HG03558 (cell line): Measurements from ENCODE around the gene TANGO2.
"Not testable (repeated sequence)": the region's sequence is repeated elsewhere in the genome, so short reads cannot be mapped to it uniquely, and the experiment has no call there.

ENCODE experiments used
- ATAC-seq: cut with Tn5 transposase; IDR thresholded peaks from one replicate; pipeline ENCODE4 v1.9.1; 2021; ENCODE audit warnings: moderate number of reproducible peaks; ENCODE audit not compliant: unreplicated experiment; ENCODE audit errors: extremely low read depth

Gene TANGO2

DNA sequence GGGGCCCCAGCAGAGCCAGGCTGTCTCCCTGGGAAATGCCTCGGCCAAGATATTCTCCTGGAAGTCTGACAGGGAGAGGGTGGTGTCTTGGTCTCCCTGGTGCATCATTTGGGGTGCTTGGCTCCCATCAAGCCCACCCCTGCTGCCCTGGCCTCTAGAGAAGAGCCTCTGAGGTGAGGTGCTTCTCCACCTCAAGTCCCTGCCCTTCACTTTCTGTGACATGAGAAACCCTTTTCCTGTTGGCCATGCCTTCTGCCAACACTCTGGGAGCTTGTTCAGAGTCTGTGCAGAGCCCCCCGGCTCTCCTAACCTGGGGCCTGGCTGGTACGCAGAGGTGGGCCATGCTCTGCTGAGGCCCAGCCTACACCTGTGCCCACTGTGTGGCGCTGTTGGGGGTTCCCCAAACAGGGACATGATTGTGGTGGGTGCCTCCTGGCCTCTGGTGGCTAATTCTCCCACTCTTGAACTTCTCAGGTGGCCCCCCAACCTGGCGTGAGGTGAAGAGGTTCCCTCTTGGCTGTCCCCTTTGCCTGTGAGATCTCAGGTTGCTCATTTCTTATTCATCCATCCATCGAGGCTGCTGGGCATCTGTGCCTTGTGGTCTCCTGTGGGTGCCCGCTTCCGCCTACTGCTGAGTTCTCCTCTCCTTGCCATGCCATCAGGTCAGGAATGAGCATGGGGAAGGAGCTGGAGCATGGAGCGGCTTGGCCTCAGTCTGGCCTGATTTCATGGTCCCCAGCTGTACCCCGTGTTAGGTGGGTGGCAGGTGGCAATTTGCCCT, 40.0 kb downstream of the TANGO2 start:
- ATAC-seq: no peak

DNA sequence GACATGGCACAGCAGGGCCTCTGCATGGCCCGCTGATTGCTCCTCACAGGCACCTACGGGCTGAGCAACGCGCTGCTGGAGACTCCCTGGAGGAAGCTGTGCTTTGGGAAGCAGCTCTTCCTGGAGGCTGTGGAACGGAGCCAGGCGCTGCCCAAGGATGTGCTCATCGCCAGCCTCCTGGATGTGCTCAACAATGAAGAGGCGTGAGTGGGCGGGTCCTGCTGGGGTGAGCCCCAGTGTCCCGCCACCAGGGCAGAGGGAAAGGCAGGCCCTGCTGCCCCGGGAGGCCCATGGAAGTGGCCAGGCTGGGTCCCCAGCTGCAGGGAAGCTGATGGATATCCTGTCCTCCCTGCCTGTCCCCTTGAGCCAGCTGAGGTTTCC, 40.6 kb downstream of the TANGO2 start:
- ATAC-seq: no peak

DNA sequence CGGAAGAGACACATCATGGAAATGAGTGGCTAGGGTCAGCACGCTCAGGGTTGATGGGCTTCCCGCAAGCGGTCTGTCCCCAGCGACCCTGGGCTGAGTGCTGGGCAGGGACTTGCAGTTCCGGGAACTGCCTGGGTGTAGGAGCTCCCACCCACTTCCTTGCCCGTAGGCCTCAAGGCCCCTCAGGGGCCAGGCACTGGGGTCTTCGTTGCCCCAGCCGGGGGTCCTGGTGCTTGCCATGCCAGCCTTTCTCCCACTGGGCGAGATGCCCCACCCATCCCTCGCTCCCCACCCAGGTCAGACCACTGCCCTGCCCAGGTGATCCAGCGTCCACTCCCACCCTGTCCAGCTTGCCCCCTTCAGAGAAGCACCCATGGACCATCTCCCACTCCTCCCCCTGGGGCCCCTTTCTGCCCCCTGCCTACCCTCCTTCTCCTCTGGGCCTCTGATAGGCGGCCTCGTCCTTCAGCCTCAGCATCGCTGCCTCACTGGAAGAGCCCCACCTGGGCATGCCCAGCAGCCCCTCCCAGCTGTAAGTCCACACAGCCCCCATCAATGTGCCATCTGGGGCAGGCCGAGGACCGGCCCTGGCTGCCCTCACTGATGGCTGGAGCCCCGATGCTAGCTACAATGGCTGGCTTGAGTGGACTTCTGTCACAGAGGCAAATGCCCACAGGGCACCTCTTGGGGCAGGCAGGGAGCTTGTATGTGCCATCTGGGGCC, 41.3 kb downstream of the TANGO2 start:
- ATAC-seq: no peak

DNA sequence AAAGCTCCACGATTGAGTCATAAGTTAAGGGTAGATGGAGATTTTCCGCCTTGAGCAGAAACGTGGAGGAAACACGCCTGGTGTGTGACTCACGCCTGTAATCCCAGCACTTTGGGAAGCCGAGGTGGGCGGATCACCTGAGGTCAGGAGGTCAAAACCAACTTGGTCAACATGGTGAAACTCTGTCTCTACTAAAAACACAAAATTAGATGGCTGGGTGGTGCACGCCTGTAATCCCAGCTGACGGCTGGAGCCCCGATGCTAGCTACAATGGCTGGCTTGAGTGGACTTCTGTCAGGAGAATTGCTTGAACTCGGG, 41.8 kb downstream of the TANGO2 start:
- no peak for ATAC-seq

DNA sequence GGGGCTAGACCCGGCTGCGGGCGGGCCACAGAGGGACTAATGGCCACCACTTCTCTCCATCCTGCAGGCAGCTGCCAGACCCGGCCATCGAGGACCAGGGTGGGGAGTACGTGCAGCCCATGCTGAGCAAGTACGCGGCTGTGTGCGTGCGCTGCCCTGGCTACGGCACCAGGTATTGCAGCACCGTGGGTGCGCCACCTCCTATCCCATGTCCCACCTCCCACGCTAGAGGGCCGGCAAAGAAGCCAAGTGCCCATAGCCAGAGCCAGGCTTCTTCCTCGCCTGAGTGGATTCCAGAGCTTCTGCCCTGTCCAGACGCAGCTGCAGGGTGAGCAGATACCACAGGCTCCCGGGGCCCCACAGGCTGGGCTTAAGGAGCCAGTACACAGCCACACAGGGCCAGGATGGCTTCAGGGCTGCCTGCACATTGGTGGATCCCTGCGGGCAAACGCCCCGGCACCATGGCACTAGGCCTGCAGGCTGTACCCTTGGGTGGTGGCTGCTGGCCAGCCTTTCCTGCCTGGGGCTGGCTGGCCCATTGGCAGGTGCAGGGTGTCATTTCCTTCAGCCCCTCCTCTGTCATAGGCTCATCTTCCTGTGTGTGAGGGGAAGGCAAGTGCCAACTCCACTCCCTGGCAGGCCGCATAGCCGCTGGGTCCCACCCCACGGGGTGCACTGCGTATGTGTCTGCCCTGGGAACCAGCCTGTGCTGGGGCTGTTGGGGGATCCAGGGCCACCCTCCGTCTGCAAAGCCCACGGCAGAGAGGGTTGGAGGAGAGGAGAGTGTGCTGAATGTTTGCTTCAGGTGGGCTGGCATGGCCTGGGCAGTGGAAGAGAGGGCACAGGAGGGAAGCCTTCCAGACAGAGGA, 42.6 kb downstream of the TANGO2 start:
- no peak for ATAC-seq

DNA sequence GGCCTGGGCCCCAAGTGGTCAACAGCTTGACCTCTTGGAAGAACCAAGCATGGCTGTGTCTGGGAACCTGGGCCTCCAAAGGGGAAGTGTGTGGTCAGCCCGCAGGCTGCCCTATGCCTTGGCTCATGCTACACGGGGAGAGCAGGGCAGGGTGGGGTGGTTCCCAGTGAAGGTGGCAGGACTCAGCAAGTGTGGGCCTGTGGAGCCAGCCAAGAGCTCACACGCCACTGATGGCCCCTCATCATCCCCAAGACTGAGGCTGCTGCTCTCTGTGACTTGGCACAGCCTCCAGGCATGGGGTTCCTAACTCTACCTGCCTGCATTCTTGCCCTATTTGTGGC, 43.2 kb downstream of the TANGO2 start:
- ATAC-seq: no peak

DNA sequence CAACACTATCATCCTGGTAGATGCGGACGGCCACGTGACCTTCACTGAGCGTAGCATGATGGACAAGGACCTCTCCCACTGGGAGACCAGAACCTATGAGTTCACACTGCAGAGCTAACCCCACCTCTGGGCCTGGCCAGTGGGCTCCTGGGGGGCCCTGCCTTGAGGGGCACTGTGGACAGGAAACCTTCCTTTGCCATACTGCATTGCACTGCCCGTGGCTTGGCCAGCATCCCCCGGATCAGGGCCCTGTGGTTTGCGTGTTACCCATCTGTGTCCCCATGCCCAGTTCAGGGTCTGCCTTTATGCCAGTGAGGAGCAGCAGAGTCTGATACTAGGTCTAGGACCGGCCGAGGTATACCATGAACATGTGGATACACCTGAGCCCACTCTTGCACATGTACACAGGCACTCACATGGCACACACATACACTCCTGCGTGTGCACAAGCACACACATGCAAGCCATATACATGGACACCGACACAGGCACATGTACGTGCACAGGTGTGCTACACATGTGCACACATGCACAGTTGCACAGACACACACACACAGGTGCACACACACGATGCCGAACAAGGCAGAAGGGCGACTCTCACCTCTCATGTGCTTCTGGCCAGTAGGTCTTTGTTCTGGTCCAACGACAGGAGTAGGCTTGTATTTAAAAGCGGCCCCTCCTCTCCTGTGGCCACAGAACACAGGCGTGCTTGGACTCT, 43.8 kb downstream of the TANGO2 start:
- no peak for ATAC-seq

DNA sequence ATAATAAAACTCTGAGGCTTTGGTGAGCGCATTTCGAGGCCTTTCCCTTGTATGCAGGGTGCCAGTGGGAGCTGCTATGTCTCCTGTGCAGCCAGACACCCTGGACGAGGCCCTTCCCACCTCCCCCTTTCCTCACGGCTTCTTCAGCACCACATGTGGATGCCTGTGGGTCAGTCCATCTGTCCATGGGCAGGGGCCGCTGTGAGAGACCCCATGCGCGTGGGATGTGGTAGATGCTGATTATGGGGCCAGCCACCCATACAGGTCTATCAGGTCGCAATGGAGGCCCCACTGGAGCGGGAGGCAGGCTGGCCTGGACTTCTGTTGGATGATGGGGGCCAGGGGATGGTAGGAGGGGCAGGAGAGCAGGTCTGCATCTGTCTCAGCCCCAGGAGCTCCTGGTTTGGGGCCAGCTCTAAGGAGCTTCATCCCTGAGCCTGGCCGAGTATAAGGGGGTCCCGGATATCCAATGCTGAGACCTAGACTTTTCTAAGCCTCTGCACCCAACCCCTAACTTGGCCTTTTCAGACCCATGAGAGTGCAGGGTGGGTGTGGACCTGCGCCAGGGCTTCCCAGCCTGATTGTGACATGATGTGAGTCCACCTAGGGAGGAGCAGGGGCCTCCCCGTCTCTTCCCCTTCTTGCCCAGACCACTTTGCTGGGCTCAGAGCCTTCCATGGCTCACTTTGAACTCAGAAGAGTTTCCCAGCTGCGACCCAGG, 45.1 kb downstream of the TANGO2 start:
- ATAC-seq: no peak

DNA sequence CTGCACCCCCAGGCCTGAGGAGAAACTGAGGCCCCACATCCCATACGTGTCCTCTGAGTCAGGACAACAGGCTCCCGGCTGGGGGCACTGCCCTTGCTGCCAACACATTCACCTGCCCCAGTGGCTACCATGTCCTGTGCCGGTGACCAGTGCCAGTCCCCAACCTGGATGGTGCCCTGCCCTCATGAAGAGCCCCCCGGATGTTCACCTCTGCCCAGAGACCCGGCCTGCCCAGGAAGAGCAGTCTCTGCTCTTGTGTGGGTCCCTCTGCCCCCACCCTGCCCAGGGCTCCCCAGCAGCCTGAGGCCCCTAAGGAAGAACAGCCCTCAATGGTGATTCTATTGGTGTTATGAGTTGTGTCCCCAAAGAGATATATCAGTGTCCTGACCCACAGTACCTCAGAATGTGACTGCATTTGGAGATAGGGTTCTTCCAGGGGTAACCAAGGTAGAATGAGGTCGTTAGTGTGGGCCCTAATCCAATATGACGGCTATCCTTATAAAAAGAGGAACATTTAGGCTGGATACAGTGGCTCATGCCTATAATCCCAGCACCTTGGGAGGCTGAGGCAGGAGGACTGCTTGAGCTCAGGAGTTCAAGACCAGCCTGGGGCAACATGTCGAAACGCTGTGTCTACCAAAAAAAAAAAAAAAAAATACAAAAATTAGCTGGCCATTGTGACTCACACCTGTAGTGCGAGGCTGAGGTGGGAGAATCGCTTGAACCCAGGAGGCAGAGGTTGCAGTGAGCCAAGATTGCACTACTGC, 45.9 kb downstream of the TANGO2 start:
- ATAC-seq: no peak

DNA sequence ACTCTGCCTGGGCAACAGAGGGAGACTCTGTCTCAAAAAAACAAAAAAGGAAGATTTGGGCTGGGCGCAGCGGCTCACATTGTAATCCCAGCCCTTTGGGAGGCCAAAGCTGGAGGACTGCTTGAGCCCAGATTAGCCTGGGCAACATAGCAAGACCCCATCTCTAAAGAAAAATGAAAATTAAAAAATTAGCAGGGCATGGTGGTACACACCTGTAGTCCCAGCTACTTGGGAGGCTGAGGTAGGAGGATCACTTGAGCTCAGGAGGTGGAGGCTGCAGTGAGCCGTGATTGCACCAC, 46.4 kb downstream of the TANGO2 start:
- not testable (repeated sequence) for ATAC-seq

DNA sequence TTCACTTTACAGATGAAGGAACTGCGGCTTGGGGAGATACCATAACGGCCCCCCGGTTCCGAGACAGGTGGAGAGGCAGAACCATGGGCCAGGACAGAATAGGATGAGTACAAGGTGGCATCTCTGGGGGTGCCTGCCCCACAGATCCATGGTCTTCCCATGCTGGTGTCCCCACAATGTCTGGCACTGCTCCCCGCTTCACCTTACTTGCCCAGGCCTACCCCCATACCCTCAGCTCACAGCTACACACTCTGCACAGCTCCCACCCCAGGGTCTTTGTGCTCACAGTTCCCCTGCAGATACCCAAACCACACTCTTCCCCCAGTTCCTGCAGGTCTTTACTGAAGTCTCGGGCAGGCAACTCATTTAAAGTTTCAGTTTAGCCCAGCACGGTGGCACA, 47.7 kb downstream of the TANGO2 start:
- ATAC-seq: no peak

DNA sequence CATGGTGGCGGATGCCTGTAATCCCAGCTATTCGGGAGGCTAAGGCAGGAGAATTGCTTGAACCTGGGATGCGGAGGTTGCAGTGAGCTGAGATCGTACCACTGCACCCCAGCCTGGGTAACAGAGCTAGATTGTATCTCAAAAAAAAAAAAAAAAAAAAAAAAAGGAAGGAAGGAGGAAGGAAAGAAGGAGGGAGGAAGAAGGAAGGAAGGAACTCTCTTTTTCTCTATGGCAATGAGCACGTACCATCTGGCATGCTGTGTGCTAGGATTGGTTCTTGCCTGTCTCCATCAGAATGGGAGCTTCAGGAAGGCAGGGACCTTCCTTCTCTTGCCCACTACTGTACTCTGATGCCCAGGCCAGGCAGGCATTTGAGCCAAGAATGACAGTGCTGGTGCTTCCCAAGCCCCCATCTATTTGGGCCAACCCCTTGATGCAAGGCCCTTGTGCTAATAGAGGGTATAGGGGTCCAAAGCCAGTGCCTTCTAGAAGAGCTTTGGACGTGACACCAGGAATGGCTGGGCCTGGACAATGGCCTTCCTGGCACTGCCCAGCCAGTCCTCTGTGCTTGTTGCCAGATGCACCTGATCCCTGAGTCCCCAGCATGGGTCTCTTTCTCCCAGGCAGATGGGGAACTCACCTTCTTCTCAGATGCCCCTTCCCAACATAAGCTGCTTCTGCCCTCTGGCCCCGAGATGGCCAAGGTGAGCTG, 48.6 kb downstream of the TANGO2 start:
- no peak for ATAC-seq

DNA sequence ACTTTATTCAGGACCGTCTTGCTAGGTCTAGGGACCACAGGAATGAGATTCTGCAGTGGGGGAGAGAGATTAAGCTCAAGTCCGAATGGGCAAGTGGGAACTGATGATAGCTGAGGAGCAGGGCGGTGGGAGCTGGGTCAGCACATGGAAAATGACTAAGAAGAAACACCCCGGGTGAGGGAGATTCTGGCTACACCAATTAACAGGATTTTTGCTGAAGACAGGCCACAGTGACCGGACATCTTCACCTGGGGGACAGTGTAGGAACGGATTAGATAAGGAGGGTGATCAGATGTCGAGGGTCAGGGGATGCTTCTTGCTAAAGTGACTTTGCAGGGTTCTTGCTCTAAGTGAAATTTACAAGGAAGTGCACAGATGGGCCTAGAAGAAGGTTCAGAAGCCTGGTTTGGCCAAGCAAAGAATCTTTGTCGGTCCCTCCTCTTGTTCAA, 50.6 kb downstream of the TANGO2 start:
- no peak for ATAC-seq

DNA sequence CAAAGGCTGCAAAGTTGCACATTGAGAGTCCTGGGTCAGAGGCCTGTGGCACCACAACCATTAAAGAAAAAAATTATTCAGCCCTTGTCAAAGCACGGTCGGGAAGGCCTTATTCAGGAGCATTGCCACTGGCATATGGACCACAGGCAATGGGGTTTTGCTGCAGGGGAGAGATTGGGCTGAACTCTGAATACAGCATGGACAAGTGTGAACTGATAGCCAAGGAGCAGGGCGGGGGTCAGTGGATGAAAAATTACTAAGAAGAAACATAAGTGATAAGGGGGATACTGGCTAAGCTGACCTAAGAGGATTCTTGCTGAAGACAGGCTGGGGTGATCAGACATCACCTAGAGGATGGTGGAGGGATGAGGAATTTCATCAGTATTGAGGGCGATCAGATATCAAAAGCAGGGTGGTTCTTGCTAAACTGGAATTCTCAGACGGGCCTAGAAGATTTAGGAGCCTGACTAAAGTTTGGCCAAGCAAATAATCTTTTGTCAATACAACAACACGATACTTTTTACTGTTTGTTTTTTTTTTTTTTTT, 55.8 kb downstream of the TANGO2 start:
- no peak for ATAC-seq

DNA sequence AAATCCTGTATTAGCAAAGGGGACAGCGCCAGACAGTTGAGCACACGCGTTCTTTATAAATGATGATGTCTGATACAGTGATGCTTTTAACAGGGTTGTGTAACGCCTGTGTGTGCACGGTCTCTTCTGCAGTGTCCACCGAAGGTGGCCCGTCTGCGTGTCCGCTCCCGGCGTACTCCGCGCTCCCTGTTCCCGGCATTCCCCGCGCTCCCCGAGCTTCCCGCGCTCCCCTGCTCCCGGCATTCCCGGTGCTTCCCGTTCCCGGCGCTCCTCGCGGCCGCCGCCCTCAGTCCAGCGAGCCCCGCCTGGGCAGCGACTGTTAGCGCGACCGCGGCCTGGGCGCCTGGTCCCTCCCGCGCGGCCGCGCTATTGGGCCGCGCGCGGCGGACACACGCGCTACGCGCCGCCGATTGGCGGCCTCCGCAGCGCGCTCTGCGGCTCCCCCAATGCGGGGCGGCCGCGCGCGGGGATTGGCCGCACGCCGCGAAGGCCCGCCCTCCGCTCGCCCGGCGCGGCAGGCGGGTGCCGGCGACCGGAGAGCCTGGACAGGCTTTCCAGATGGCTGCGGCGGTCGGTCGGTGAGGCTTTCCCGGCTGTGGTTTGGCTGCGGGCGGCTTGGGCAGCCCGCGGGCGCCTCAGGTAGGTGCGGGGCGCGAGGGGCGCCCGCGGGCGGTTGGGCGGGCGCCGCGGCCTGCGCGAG, 59.0 kb downstream of the TANGO2 start, which contains the start of gene DGCR8:
DGCR8 (plus strand) TSS at position 497 of the 700 bp plus-strand sequence. CDS start 5,723 bp downstream, outside the sequence.
- peak; percentile 54 for ATAC-seq

DNA sequence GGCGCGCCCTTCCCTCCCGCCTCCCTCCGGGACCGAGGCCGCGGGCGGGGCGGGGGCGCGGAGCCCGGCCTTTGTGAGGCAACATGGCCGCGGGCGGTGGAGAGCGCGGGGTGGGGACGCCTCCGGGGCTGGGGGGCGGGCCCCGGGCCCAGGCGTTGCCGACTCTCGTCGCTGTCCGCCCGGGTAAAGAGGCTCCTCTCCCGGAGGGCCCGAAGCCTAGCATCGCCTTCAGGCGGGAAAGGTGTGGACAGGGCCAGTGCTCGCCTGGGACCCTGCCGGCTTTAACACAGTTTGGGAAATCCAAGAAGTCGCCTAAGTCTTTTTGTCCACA, 59.5 kb downstream of the TANGO2 start:
- peak; percentile 28 for ATAC-seq

DNA sequence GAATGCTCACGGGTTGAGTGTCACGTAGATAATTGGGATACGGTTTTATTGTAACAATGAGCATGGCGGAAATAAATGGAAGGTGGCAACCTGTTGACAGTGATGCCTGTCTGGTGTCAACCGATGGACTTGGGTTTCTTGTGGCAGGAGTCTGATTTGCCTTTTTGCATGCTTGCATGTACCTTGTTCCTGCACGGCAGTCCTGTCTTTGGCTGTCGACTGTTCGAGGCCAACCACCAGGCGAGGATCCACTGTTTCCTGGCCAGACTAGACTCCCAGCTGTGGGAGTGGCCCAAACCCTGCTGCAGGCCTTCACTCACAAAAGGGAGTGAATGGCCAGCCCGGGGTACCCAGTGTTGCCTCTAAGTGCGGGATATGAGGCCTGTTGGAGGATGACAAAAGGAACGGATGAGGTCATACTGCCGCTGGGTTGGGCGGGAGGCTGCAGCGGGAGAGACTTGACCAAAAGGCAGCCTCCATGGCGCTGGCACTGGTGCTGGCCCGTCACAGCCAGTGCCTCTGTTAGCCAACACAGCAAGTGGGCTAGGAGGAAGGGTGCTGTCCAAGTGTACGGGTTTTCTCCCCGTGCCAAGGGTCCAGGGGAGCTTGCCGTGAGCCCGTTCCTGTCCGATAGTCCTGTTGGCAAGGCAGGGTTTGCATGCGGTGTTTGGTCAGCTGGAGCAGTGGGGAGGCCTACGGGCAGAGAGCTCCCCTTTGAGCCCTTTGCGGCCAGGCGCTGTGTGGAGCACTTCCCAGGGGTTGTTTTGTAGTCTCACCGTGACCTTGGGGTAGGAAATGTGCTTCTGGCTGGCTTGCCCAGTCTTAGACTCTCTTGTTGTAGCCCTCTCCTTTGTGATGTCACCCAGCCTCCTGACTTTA, 60.1 kb downstream of the TANGO2 start:
- ATAC-seq: no peak
